ENCODE data around the gene CBR4.

The CBR4 gene

DNA sequence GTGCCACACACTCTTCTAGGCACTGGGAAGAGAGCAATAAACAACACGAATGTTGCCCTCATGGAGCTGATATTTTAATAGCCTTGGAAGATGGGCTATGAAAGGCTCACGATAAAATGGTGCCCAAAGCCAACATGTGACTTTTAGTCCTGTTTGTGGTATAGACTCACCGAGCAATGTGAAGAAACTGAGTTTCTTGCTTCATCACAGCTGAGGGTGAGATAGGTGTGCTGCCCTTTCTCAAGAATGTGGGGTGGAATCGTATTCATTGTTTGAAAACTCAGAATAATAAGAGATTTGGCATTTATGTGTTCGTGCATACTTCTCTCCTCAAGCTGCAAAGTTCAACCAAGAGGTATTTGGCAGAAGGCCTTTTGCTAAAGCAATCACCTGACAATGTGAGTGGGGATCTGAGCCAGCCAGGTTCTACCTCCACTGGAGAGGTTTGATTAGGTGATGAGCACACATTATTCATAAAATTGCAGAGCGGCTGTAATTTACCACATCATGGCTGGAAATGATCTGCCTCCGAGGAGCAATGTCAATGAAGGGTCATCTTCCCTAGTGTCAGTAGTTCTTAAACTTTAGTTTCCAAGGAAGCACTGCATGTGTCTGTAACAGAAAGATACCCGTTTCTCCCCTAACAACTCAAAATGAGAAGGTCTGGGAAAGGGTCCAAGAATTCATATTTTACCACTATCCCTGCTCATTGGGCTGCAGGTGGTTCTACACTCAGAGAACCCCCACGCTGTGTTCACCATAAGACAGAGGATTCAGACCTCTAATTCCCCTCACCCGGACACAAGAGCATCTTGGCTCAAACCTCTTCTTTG is 41.9 kb upstream of the CBR4 start:
- ChIA-PET CTCF (interaction anchor here (1.3 to 1.7 kb wide), 3 partner anchors 10 to 17 kb away, joined by 3 to 4 read pairs (median 4); no protein-coding TSS in a partner anchor), POLR2A (no interaction called here)
- TF ChIP-seq, protein P1, sequence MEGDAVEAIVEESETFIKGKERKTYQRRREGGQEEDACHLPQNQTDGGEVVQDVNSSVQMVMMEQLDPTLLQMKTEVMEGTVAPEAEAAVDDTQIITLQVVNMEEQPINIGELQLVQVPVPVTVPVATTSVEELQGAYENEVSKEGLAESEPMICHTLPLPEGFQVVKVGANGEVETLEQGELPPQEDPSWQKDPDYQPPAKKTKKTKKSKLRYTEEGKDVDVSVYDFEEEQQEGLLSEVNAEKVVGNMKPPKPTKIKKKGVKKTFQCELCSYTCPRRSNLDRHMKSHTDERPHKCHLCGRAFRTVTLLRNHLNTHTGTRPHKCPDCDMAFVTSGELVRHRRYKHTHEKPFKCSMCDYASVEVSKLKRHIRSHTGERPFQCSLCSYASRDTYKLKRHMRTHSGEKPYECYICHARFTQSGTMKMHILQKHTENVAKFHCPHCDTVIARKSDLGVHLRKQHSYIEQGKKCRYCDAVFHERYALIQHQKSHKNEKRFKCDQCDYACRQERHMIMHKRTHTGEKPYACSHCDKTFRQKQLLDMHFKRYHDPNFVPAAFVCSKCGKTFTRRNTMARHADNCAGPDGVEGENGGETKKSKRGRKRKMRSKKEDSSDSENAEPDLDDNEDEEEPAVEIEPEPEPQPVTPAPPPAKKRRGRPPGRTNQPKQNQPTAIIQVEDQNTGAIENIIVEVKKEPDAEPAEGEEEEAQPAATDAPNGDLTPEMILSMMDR (IDR thresholded peaks at IDR 0.05; ENCODE audit: control extremely low read depth, extremely low read depth, low read depth, missing control alignments) = no peak
- no peak for DNase-seq (ENCODE audit: extremely low spot score)

DNA sequence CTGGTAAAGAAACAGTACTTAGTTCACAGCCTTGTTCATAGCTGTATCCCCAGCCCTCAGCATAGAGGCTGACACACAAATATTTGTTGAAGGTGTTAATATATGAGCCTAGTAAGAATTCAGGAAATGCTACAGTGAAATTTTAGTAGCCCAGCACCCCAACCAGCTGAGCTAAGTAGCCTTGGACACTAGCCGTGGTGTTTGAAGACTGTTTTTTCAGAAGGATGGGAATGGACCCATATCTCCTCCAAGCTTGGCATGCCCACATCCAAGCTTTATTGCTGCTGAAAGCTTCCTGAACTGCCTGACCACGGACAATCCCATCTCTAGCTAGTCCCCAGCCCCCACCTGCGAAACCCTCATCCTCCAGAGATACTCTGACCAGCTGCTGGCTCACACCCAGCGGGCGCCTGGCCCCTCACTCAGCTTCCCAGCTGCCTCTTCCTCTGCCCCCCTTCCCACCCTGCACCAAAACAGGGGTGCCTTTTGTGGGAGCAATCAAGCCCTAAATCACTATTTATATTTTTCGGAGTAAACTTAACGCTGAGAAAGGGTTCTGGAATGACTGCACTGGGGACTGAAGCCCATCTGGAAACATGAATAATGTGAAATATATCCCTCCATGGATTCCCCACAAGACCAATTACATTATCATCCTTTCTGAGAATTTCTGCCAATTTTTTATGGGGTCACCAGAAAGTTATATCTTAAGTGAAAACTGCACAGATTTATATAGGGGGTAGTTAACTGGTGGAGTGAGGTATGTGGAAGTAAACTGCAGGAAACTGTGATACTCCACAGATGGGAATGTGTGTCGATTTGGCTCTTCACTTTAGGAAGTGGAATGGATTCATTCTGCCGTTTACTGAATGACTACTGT is 41.1 kb upstream of the CBR4 start:
- ChIA-PET CTCF (interaction anchor here (1.1 to 1.3 kb wide), 4 partner anchors 9 to 387 kb away, joined by 3 to 4 read pairs (median 4); no protein-coding TSS in a partner anchor), POLR2A (no interaction called here)
- TF ChIP-seq, protein P1 (IDR thresholded peaks at IDR 0.05; ENCODE audit: control extremely low read depth, extremely low read depth, low read depth, missing control alignments) = no peak
- DNase-seq (ENCODE audit: extremely low spot score) = no peak

DNA sequence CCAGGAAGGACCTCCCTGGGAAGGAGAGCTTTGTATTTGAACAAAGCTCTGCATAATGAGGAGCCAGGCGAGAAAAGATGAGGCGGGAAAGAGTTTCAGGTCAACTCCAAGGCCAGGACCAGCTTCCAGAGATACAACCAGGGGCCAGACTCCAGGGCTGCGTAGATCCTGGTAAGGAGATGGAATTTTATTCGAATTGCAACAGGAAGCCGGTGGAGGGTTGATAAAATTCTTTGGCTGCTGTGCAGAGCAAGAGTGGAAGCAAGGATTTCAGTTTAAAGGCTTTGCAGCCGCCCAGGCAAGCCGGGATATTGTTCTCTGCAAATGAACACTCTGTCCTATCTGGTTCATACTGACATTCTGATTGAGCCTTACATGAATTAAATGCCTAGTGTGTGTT is 40.2 kb upstream of the CBR4 start:
- CTCF ChIA-PET = interaction anchor here (1.1 to 1.2 kb wide), 2 partner anchors 13 to 387 kb away, joined by 3 to 4 read pairs; no protein-coding TSS in a partner anchor
- DNase-seq (ENCODE audit: extremely low spot score) = no peak
- TF ChIP-seq, protein P1 (IDR thresholded peaks at IDR 0.05; ENCODE audit: control extremely low read depth, extremely low read depth, low read depth, missing control alignments) = no peak
- POLR2A ChIA-PET = no interaction called here

DNA sequence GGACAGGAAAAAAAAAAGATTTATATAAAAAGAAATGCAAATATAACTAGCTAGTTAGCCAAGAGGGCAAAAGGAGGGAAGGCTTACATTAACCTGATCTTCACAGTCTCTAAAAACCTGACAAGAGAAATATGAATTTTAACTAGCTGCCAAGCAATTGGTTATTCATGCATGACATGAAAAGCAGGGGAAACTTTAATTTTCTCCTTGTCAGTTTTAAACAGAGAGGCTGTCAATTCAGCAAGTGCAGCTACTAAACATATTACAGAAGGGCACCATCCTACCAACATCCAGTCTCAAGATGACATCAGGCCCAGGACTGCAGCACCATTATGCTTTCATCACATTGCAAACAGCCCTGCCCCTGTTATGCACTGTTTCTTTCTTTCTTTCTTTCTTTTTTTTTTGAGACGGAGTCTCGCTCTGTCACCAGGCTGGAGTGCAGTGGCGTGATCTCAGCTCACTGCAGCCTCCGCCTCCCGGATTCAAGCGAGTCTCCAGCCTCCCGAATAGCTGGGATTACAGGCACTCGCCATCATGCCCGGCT is 38.9 kb upstream of the CBR4 start:
- TF ChIP-seq, protein P1 (IDR thresholded peaks at IDR 0.05; ENCODE audit: control extremely low read depth, extremely low read depth, low read depth, missing control alignments) = no peak
- no peak for DNase-seq (ENCODE audit: extremely low spot score)
- ChIA-PET CTCF (interaction anchor here (1.1 kb wide), 2 partner anchors 16 to 20 kb away, joined by 3 to 4 read pairs; no protein-coding TSS in a partner anchor), POLR2A (no interaction called here)

DNA sequence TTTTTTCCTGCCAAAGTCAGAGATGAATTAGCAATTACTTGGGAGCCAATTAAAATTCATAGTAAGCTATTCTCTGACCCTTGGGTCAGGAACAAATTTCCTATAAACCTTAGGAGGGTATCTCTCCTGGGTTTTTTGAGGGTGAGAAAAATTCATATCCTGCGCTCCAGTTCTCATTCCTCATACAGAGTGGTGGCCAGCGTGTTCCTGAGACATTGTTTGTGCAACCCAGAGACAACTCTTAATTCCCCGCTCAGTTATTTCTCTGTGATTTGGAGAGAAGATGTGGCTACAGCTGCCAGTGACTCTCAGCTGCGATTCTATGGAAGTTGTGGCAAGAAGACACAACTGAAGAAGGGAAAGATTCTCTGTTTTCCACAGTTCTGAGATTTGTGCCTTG is 37.9 kb upstream of the CBR4 start:
- ChIA-PET CTCF (interaction anchor here (1.1 to 1.5 kb wide), 4 partner anchors 11 to 22 kb away, joined by 3 to 4 read pairs (median 3); no protein-coding TSS in a partner anchor), POLR2A (no interaction called here)
- TF ChIP-seq, protein P1 (IDR thresholded peaks at IDR 0.05; ENCODE audit: control extremely low read depth, extremely low read depth, low read depth, missing control alignments) = no peak
- no peak for DNase-seq (ENCODE audit: extremely low spot score)
